K562 (cell line): Measurements from ENCODE around the gene DGCR2. TPM values are rescaled to one million over a fixed set of nuclear protein-coding genes. Genes with fewer than 3 reads are reported as not detected.
A peak's percentile ranks its signal among the peaks of the same experiment; 100 is the strongest.

Source experiments
- ATAC-seq: fragments of 200-7000 bp; cut with Tn5 transposase; 3 replicates; pipeline ENCODE4 v1.9.1; 2020; ENCODE audit warnings: moderate library complexity
- BruUV-seq: library from RNA; stranded (reverse); fragments of 400-500 nt; replicated peaks from 2 replicates; lab custom pipeline; 2021; lab: Mats Ljungman, UMichigan
- CTCF ChIA-PET: fragments of 300-600 bp; formaldehyde crosslinking; extraction: SDS; loops from one replicate; lab custom pipeline; 2021; ENCODE audit warnings: low intra/inter-chr PET ratio; lab: Yijun Ruan, JAX
- POLR2A ChIA-PET: fragments of 300-600, 350-650 bp; sonication (Branson Sonifier 250); formaldehyde crosslinking; extraction: SDS; loops from one replicate; lab custom pipeline; 2021; ENCODE audit warnings: antibody characterized with exemption, inconsistent platforms; lab: Yijun Ruan, JAX
- DNase-seq, 4 experiments: peaks; one replicate each; pipeline versions ENCODE4 v3.0.0 to v3.0.0-alpha.2; 2011 to 2018; ENCODE audit warnings: low spot score in 3 of 4, mixed read lengths in 3 of 4; ENCODE audit errors: extremely low read depth in 1 of 4
- FAIRE-seq: peaks from 2 replicates; lab custom pipeline; 2011; peaks lifted over from hg19 to GRCh38; lab: Jason Lieb, UNC
- H2AFZ ChIP-seq: 2 replicates; pipeline ENCODE4 v1.6.0; 2011; ENCODE audit warnings: low read depth, low read length, control low read depth, inconsistent platforms
- H3K27ac ChIP-seq: fragments of 200-600 bp; 3 replicates; pipeline ENCODE4 v1.8.0; 2011; ENCODE audit warnings: low read depth, mild to moderate bottlenecking, control low read depth, inconsistent platforms, low read length, moderate library complexity, mixed read lengths; ENCODE audit errors: extremely low read depth
- H3K27me3 ChIP-seq, 2 experiments: fragments of 300-600 bp in 1 of 2; 2 replicates in 1 of 2; 3 replicates in 1 of 2; pipeline versions ENCODE4 v1.6.0 to v1.8.0; 2011; ENCODE audit warnings: inconsistent platforms in 2 of 2, low read length in 2 of 2, mild to moderate bottlenecking in 1 of 2, mixed read lengths in 1 of 2, moderate library complexity in 1 of 2; ENCODE audit not compliant: control insufficient read depth in 2 of 2, insufficient read depth in 2 of 2
- H3K36me3 ChIP-seq: fragments of 300-600 bp; 3 replicates; pipeline ENCODE4 v1.8.0; 2011; ENCODE audit warnings: mild to moderate bottlenecking, low read length, inconsistent platforms; ENCODE audit not compliant: control insufficient read depth, insufficient read depth
- H3K4me1 ChIP-seq, 2 experiments: fragments of 200-600 bp in 1 of 2; replicated peaks in 1 of 2; 2 replicates in 1 of 2; 3 replicates in 1 of 2; pipeline versions ENCODE4 v1.5.1 to v1.8.0; 2011; ENCODE audit warnings: inconsistent platforms in 2 of 2, low read length in 2 of 2, mild to moderate bottlenecking in 1 of 2, mixed read lengths in 1 of 2, moderate library complexity in 1 of 2; ENCODE audit not compliant: control insufficient read depth in 2 of 2, insufficient read depth in 2 of 2
- H3K4me2 ChIP-seq: 2 replicates; pipeline ENCODE4 v1.6.1; 2011; ENCODE audit warnings: low read length, control low read depth, inconsistent platforms, mixed read lengths; ENCODE audit not compliant: insufficient read depth
- H3K4me3 ChIP-seq: fragments of 200-600 bp; sonication (generic), shearing (Covaris generic); 2 replicates; pipeline ENCODE4 v1.5.1; 2016; ENCODE audit warnings: control low read depth, inconsistent platforms
- H3K79me2 ChIP-seq: fragments of 200-600 bp; 3 replicates; pipeline ENCODE4 v1.8.0; 2011; ENCODE audit warnings: low read length, inconsistent platforms; ENCODE audit not compliant: control insufficient read depth, insufficient read depth
- H3K9ac ChIP-seq, 2 experiments: 2 replicates each; pipeline versions ENCODE4 v1.6.0 to v1.6.1; 2011; ENCODE audit warnings: low read depth in 2 of 2, low read length in 2 of 2, control low read depth in 1 of 2, inconsistent platforms in 1 of 2, mild to moderate bottlenecking in 1 of 2, mixed read lengths in 1 of 2; ENCODE audit not compliant: insufficient read depth in 1 of 2
- H3K9me1 ChIP-seq: one replicate; pipeline ENCODE4 v1.6.0; 2011; ENCODE audit warnings: inconsistent platforms, mild to moderate bottlenecking, low read length, moderate library complexity; ENCODE audit not compliant: control insufficient read depth, insufficient read depth
- H3K9me3 ChIP-seq: replicated peaks from 2 replicates; pipeline ENCODE4 v1.5.1; 2011; ENCODE audit warnings: low read depth, low read length, inconsistent platforms; ENCODE audit not compliant: control insufficient read depth, insufficient read depth
- H4K20me1 ChIP-seq: replicated peaks from 2 replicates; pipeline ENCODE4 v1.6.1; 2011; ENCODE audit warnings: low read length, inconsistent platforms, mixed read lengths; ENCODE audit not compliant: control insufficient read depth, insufficient read depth
- AFF4 ChIP-seq: sonication (generic); formaldehyde crosslinking; IDR thresholded peaks from 2 replicates; pipeline ENCODE4 v1.8.0; 2023; ENCODE audit warnings: mild to moderate bottlenecking, missing genetic modification reagents
- C11orf30 ChIP-seq: fragments of 450-650 bp; IDR thresholded peaks from 2 replicates; pipeline ENCODE4 v1.6.1; 2016; ENCODE audit warnings: low read depth, mild to moderate bottlenecking
- CREBBP ChIP-seq: IDR thresholded peaks from one replicate; pipeline ENCODE4 v1.6.1; 2012; ENCODE audit warnings: low read depth, mild to moderate bottlenecking, control low read depth, inconsistent platforms, low read length
- MAZ ChIP-seq, 2 experiments: fragments of 450-650 bp in 1 of 2; sonication (generic) in 1 of 2; formaldehyde crosslinking; IDR thresholded peaks in 1 of 2; conservative IDR thresholded peaks in 1 of 2; 2 replicates each; pipeline versions ENCODE4 v1.4.0 to v1.5.0; 2020; ENCODE audit warnings: mild to moderate bottlenecking in 1 of 2, missing genetic modification reagents in 1 of 2
- MBD2 ChIP-seq: sonication (generic); IDR thresholded peaks from 2 replicates; pipeline ENCODE4 v1.6.1; 2016; ENCODE audit warnings: low read depth, borderline replicate concordance
- MCM7 ChIP-seq, 2 experiments: fragments of 450-650 bp; IDR thresholded peaks; 2 replicates each; pipeline ENCODE4 v1.6.1; 2016 to 2018
- PHF8 ChIP-seq: fragments of 200-600 bp; sonication (generic); IDR thresholded peaks from 2 replicates; pipeline ENCODE4 v1.6.1; 2012; ENCODE audit warnings: mixed run types, mild to moderate bottlenecking, inconsistent platforms, low read length, moderate library complexity, borderline replicate concordance
- PRMT5 ChIP-seq: sonication (generic); formaldehyde crosslinking; IDR thresholded peaks from 2 replicates; pipeline ENCODE4 v1.5.0; 2020; ENCODE audit warnings: missing genetic modification reagents
- PRPF4 ChIP-seq: fragments of 200-400 bp; formaldehyde crosslinking; IDR thresholded peaks from one replicate; pipeline ENCODE4 v1.6.1; 2017; ENCODE audit warnings: low read length, low read depth, mild to moderate bottlenecking; ENCODE audit not compliant: insufficient read depth, poor library complexity, severe bottlenecking
- SMAD1 ChIP-seq: fragments of 150-350 bp; IDR thresholded peaks from 2 replicates; pipeline ENCODE4 v1.6.1; 2014; ENCODE audit warnings: low read length, low read depth; ENCODE audit not compliant: partially characterized antibody
- TFAP4 ChIP-seq: sonication (generic); formaldehyde crosslinking; IDR thresholded peaks from 2 replicates; pipeline ENCODE4 v1.8.0; 2022; ENCODE audit warnings: missing genetic modification reagents, mild to moderate bottlenecking, moderate library complexity, borderline replicate concordance
- ZNF282 ChIP-seq: sonication (generic); formaldehyde crosslinking; IDR thresholded peaks from 2 replicates; pipeline ENCODE4 v1.8.1; 2023; ENCODE audit warnings: missing genetic modification reagents
- ZNF384 ChIP-seq: IDR thresholded peaks from 2 replicates; pipeline ENCODE4 v1.6.1; 2012; ENCODE audit warnings: low read depth, low read length, improper control_type of control experiment
- ZNF655 ChIP-seq: fragments of 250-450 bp; sonication (Bioruptor Pico); IDR thresholded peaks from 2 replicates; pipeline ENCODE4 v1.5.0; 2021
- ZNF778 ChIP-seq: fragments of 450-650 bp; formaldehyde crosslinking; IDR thresholded peaks from 2 replicates; pipeline ENCODE4 v1.4.0; 2020; ENCODE audit warnings: mild to moderate bottlenecking, moderate library complexity
- WGBS: fragments of 100-300 bp; shearing (Covaris generic); methylation state at CpG from one replicate; pipeline ENCODE4 v1.1.6; 2016; ENCODE audit warnings: low coverage, mixed read lengths; ENCODE audit not compliant: insufficient coverage; ENCODE audit errors: missing lambda C conversion rate; 5-methylcytosine and 5-hydroxymethylcytosine counted together
- in situ Hi-C: fragments of 300-500 bp; cut with MboI; formaldehyde crosslinking; loops from 4 replicates; pipeline ENCODE4 v1.15.0; 2018; ENCODE audit warnings: inconsistent platforms, mixed read lengths
- intact Hi-C: fragments of 100-400 bp; cut with micrococcal nuclease; formaldehyde crosslinking; loops from 2 replicates; pipeline ENCODE4 v1.14.2; 2022
- polyA plus RNA-seq, 8 experiments: library from polyadenylated mRNA; depleted of rRNA in 4 of 8; stranded (reverse) in 5 of 8; unstranded in 3 of 8; fragments of >200 nt; fragmentation: Nextera tagmentation in 2 of 8; fragmentation: Illumina TruSeq in 1 of 8; extraction: Ambion mirVana in 2 of 8; extraction: Trizol in 1 of 8; gene quantifications; 2 replicates each; pipeline versions ENCODE4 v1.2.1 to v1.2.3, GENCODE V29; 2011 to 2014; ENCODE audit warnings: inconsistent platforms in 1 of 8, missing spikeins in 1 of 8
- total RNA-seq, 7 experiments: library from RNA; depleted of rRNA in 6 of 7; stranded (reverse); fragments of >200 nt in 6 of 7; fragmentation: Illumina TruSeq in 2 of 7; extraction: Trizol in 2 of 7; gene quantifications; 2 replicates each; pipeline versions ENCODE4 v1.2.1 to v1.2.3, GENCODE V29; 2011 to 2021; ENCODE audit warnings: low replicate concordance in 1 of 7
- TF ChIP-seq, protein P1 (sequence below): sonication (generic); formaldehyde crosslinking; IDR thresholded peaks from 2 replicates; pipeline ENCODE4 v1.8.1; 2022; ENCODE audit warnings: missing genetic modification reagents

The DGCR2 gene
- total and polyA plus RNA-seq, 9 of the 15 experiments (the other 6 are each of a cell fraction or from before 2014, with no cell fraction given), result 0.69 to 101 (median 56.4) TPM

- Histone ChIP-seq H3K27me3 (no peaks in the 10 kb centered on the region), H3K4me2 (no peak overlapping the region), H3K4me3 (no peak overlapping the region), H3K4me1 (peaks cover 0 to 10% of the 10 kb centered on the region in 2 experiments; a peak in 1 of 5 replicates), H3K9ac (0 out of 4 replicates have a peak overlapping the region, but pooled peaks of 1 of the 2 experiments have one; percentile 1), H3K9me3 (no peaks in the 10 kb centered on the region), H3K9me1 (peaks cover 10% of the 10 kb centered on the region), H3K79me2 (no peaks in the 10 kb centered on the region), H4K20me1 (peaks cover 22% of the 10 kb centered on the region; the same call in 1 of the 2 replicates), H3K36me3 (peaks cover 99% of the 10 kb centered on the region), H3K27ac (no peak overlapping the region), H2AFZ (no peak overlapping the region)
- ChIA-PET CTCF (no interaction called here), POLR2A (interaction anchor here (0.7 to 2.6 kb wide), 6 partner anchors 9 to 38 kb away, joined by 3 to 9 read pairs (median 6); no protein-coding TSS in a partner anchor)
- 70% methylated on average over 6 of the region's 6 CpGs for WGBS
- no peak for ATAC-seq
- in situ Hi-C loops, result no loop called here
- intact Hi-C loops, result no loop called here
- FAIRE-seq, result no peak
- no TSS peak for BruUV-seq
- no peak for DNase-seq
- TF ChIP-seq ZNF384, result no peak
- TF ChIP-seq MBD2, result no peak
- 0 out of 2 replicates have a peak, but pooled peaks have one; percentile 33 for TF ChIP-seq TFAP4 (CRISPR knock-in tag)
- TF ChIP-seq C11orf30, result no peak
- TF ChIP-seq ZNF778, result no peak
- TF ChIP-seq PRMT5 (CRISPR knock-in tag), result no peak
- TF ChIP-seq SMAD1, result no peak
- TF ChIP-seq MCM7 (IDR thresholded peaks at IDR 0.05), result no peak
- TF ChIP-seq, protein P1, sequence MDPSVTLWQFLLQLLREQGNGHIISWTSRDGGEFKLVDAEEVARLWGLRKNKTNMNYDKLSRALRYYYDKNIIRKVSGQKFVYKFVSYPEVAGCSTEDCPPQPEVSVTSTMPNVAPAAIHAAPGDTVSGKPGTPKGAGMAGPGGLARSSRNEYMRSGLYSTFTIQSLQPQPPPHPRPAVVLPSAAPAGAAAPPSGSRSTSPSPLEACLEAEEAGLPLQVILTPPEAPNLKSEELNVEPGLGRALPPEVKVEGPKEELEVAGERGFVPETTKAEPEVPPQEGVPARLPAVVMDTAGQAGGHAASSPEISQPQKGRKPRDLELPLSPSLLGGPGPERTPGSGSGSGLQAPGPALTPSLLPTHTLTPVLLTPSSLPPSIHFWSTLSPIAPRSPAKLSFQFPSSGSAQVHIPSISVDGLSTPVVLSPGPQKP (CRISPR knock-in tag), result no peak
- 0 out of 2 replicates have a peak, but pooled peaks have one; percentile 39 for TF ChIP-seq AFF4 (CRISPR knock-in tag)
- TF ChIP-seq MAZ (CRISPR knock-in tag; conservative IDR thresholded peaks at IDR 0.05 in 1 of 2, IDR thresholded peaks at IDR 0.05 in 1 of 2), result no peak
- no peak for TF ChIP-seq PRPF4
- TF ChIP-seq CREBBP, result no peak
- TF ChIP-seq PHF8, result peak; percentile 22; the same call in 1 of the 2 replicates
- no peak for TF ChIP-seq ZNF655 (CRISPR knock-in tag)
- no peak for TF ChIP-seq ZNF282 (CRISPR knock-in tag)
Observed at GRCh38 chr22:19044381-19044780, 77.8 kb downstream of the DGCR2 start.
